PC-9 (cell line): ENCODE data around the gene DCTN2. TPM values are rescaled to one million over a fixed set of nuclear protein-coding genes. Genes with fewer than 3 reads are reported as not detected.
A peak's percentile ranks its signal among the peaks of the same experiment; 100 is the strongest.

Source experiments
- BruUV-seq: library from RNA; stranded (reverse); fragments of 400-500 nt; replicated peaks from 2 replicates; lab custom pipeline; 2021; lab: Mats Ljungman, UMichigan
- CTCF ChIA-PET: fragments of 300-600 bp; sonication (Branson Sonifier 250); formaldehyde crosslinking; loops from one replicate; lab custom pipeline; 2022; ENCODE audit warnings: antibody characterized with exemption; lab: Charles Lee
- POLR2A ChIA-PET: fragments of 300-600 bp; sonication (Branson Sonifier 250); formaldehyde crosslinking; loops from one replicate; lab custom pipeline; 2022; ENCODE audit warnings: antibody characterized with exemption; ENCODE audit not compliant: unreplicated experiment; lab: Charles Lee
- DNase-seq, 2 experiments: peaks; one replicate each; pipeline versions ENCODE4 v3.0.0 to v3.0.0-alpha.2; 2015 to 2022; ENCODE audit warnings: mixed read lengths in 1 of 2
- H2AFZ ChIP-seq: fragments of 200-600 bp; sonication (generic); 2 replicates; pipeline ENCODE4 v1.8.1; 2017; ENCODE audit warnings: antibody characterized with exemption
- H3F3A ChIP-seq: fragments of 200-600 bp; sonication (generic); 2 replicates; pipeline ENCODE4 v1.8.1; 2017; ENCODE audit warnings: antibody characterized with exemption, mild to moderate bottlenecking, low read depth; ENCODE audit not compliant: insufficient read depth
- H3K27ac ChIP-seq: fragments of 200-600 bp; sonication (generic); 2 replicates; pipeline ENCODE4 v1.6.1; 2016; ENCODE audit warnings: mixed run types
- H3K27me3 ChIP-seq: fragments of 200-600 bp; sonication (generic); 2 replicates; pipeline ENCODE4 v1.6.1; 2016; ENCODE audit warnings: low read depth, mixed run types; ENCODE audit not compliant: insufficient read depth
- H3K36me3 ChIP-seq: fragments of 200-600 bp; sonication (generic); 2 replicates; pipeline ENCODE4 v1.6.1; 2016; ENCODE audit warnings: low read depth, mixed run types
- H3K4me1 ChIP-seq: fragments of 200-600 bp; sonication (generic); replicated peaks from 2 replicates; pipeline ENCODE4 v1.6.1; 2016; ENCODE audit warnings: mixed run types; ENCODE audit not compliant: insufficient read depth
- H3K4me2 ChIP-seq: fragments of 200-600 bp; sonication (generic); 2 replicates; pipeline ENCODE4 v1.6.1; 2017; ENCODE audit warnings: mixed run types
- H3K4me3 ChIP-seq: fragments of 200-600 bp; sonication (generic); 2 replicates; pipeline ENCODE4 v1.6.1; 2016; ENCODE audit warnings: mixed run types
- H3K79me2 ChIP-seq: fragments of 200-600 bp; sonication (generic); 2 replicates; pipeline ENCODE4 v1.6.1; 2017; ENCODE audit warnings: low read depth, mixed run types
- H3K9me2 ChIP-seq: fragments of 200-600 bp; sonication (generic); 2 replicates; pipeline ENCODE4 v1.8.1; 2017; ENCODE audit warnings: mild to moderate bottlenecking; ENCODE audit not compliant: insufficient read depth
- H3K9me3 ChIP-seq: fragments of 200-600 bp; sonication (generic); 2 replicates; pipeline ENCODE4 v1.8.1; 2016; ENCODE audit warnings: low read depth; ENCODE audit not compliant: insufficient read depth
- H4K20me1 ChIP-seq: fragments of 200-600 bp; sonication (generic); 2 replicates; pipeline ENCODE4 v1.8.1; 2017; ENCODE audit not compliant: insufficient read depth
- CTCF ChIP-seq: fragments of 200-600 bp; sonication (generic); conservative IDR thresholded peaks from 2 replicates; pipeline ENCODE4 v1.6.1; 2017; ENCODE audit warnings: mixed run types, antibody characterized with exemption, mild to moderate bottlenecking, moderate library complexity
- EZH2 ChIP-seq: fragments of 200-600 bp; sonication (generic); IDR thresholded peaks from 2 replicates; pipeline ENCODE4 v1.8.0; 2017; ENCODE audit warnings: antibody characterized with exemption, low read depth
- intact Hi-C: fragments of 100-400 bp; cut with micrococcal nuclease; formaldehyde crosslinking; loops from one replicate; pipeline ENCODE4 v1.10.0; 2022; ENCODE audit not compliant: unreplicated experiment
- total RNA-seq: library from RNA; stranded (reverse); gene quantifications from 2 replicates; pipeline ENCODE4 v1.2.3, GENCODE V29; 2021

DCTN2 gene
- total RNA-seq, 1 experiment from 2014 or later, result 105 TPM

- no peaks in the 10 kb centered on the region for H3K9me3 ChIP-seq
- H4K20me1 ChIP-seq, result peaks cover 15% of the 10 kb centered on the region; the same call in 1 of the 2 replicates
- intact Hi-C loops, result no loop called here
- peak overlapping the region; percentile 88; the same call in 1 of the 2 replicates for H3K4me2 ChIP-seq
- BruUV-seq, result no TSS peak
- H3K4me3 ChIP-seq, result no peak overlapping the region
- DNase-seq, result no peak
- H2AFZ ChIP-seq, result no peak overlapping the region
- H3K27me3 ChIP-seq, result no peaks in the 10 kb centered on the region
- no peaks in the 10 kb centered on the region for H3K9me2 ChIP-seq
- H3K27ac ChIP-seq, result no peak overlapping the region
- ChIA-PET CTCF (no interaction called here), POLR2A (interaction anchor here (0.6 kb wide), 1 partner anchor 10 kb away, joined by 3 read pairs; no protein-coding TSS in a partner anchor)
- TF ChIP-seq EZH2, result no peak
- TF ChIP-seq CTCF, result no peak
- H3K4me1 ChIP-seq, result peaks cover 22% of the 10 kb centered on the region
- H3F3A ChIP-seq, result peaks cover 36% of the 10 kb centered on the region
- peaks cover 27% of the 10 kb centered on the region for H3K79me2 ChIP-seq
- no peaks in the 10 kb centered on the region for H3K36me3 ChIP-seq
Observed at GRCh38 chr12:57524814-57525614, 22.0 kb downstream of the DCTN2 start.

- H3K9me2 ChIP-seq, result no peaks in the 10 kb centered on the region
- CTCF ChIA-PET, result no interaction called here
- no peaks in the 10 kb centered on the region for H3K27me3 ChIP-seq
- H3K4me3 ChIP-seq, result peak overlapping the region; percentile 98
- no peak for DNase-seq
- peaks cover 8% of the 10 kb centered on the region for H3K36me3 ChIP-seq
- no peak overlapping the region for H2AFZ ChIP-seq
- TF ChIP-seq EZH2, result no peak
- H3K27ac ChIP-seq, result peak overlapping the region; percentile 68; the same call in 1 of the 2 replicates
- peak overlapping the region; percentile 88 for H3K4me2 ChIP-seq
- BruUV-seq, result no TSS peak
- H3F3A ChIP-seq, result peaks cover 43% of the 10 kb centered on the region
- no peaks in the 10 kb centered on the region for H3K9me3 ChIP-seq
- H3K4me1 ChIP-seq, result peaks cover 23% of the 10 kb centered on the region
- H3K79me2 ChIP-seq, result peaks cover 37% of the 10 kb centered on the region
- intact Hi-C loops, result loop anchor here (2.0 kb wide), 2 partner anchors 23 to 229 kb away; partner anchors contain the start of genes CDK4 and DCTN2
- POLR2A ChIA-PET, result interaction anchor here (0.6 to 0.9 kb wide), 3 partner anchors 11 to 77 kb away, joined by 3 to 16 read pairs (median 3); no protein-coding TSS in a partner anchor
- H4K20me1 ChIP-seq, result peaks cover 26% of the 10 kb centered on the region
Observed at GRCh38 chr12:57523706-57524614, 23.0 kb downstream of the DCTN2 start.

GRCh38 chr12:57522887-57523705, 23.9 kb downstream of the DCTN2 start:
- peaks cover 35% of the 10 kb centered on the region for H4K20me1 ChIP-seq
- H2AFZ ChIP-seq, result no peak overlapping the region
- no peaks in the 10 kb centered on the region for H3K9me3 ChIP-seq
- peak overlapping the region; percentile 86 for H3K27ac ChIP-seq
- peaks cover 40% of the 10 kb centered on the region for H3F3A ChIP-seq
- H3K4me2 ChIP-seq, result peak overlapping the region; percentile 88
- TSS peak; percentile 38 for BruUV-seq
- TF ChIP-seq CTCF (0 out of 2 replicates have a peak, but pooled peaks have one; percentile 16), EZH2 (no peak)
- DNase-seq, result no peak
- H3K36me3 ChIP-seq, result peaks cover 17% of the 10 kb centered on the region
- peak overlapping the region; percentile 98 for H3K4me3 ChIP-seq
- intact Hi-C loops, result loop anchor here (2.0 kb wide), 2 partner anchors 24 to 230 kb away; partner anchors contain the start of genes CDK4 and DCTN2
- no peaks in the 10 kb centered on the region for H3K27me3 ChIP-seq
- ChIA-PET POLR2A (interaction anchor here (0.9 kb wide), 1 partner anchor 76 kb away, joined by 16 read pairs; no protein-coding TSS in a partner anchor), CTCF (interaction anchor here (0.6 kb wide), 1 partner anchor 50 kb away, joined by 8 read pairs; no protein-coding TSS in a partner anchor)
- peaks cover 46% of the 10 kb centered on the region for H3K79me2 ChIP-seq
- peaks cover 31% of the 10 kb centered on the region for H3K4me1 ChIP-seq
- H3K9me2 ChIP-seq, result no peaks in the 10 kb centered on the region
